Measurements from ENCODE around the gene EYS. TPM values are rescaled to one million over a fixed set of nuclear protein-coding genes. Genes with fewer than 3 reads are reported as not detected.

EYS gene
- total and polyA plus RNA-seq, 8 donors: 0.03 to 0.25 (median 0.13) TPM

DNA sequence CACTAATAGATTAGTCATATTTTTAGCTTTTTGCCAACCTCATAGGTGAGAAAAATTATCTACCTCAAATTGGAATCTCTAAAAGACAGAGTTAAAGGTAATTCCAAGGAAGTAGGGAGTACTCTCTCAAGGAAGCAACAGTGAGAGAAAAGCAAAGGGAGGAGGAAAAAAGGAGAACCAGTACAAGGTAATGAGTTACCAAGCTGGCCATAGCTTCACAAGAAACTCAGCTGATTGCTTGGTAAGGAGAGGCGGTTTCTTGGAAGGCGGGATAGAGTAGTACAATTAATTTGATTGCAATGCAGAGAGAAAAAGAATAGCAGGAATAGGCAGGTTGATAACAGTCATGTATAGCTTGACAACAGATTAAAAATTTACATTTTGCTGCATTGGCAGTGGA, 1933.8 kb downstream of the EYS start:
- no peak for ATAC-seq
- Histone ChIP-seq H3K36me3 (no peaks in the 10 kb centered on the region), H3K4me3 (no peak overlapping the region), H3K4me1 (no peaks in the 10 kb centered on the region), H3K9me3 (no peaks in the 10 kb centered on the region), H3K27ac (no peak overlapping the region), H3K27me3 (no peaks in the 10 kb centered on the region)
- TF ChIP-seq, protein P1, sequence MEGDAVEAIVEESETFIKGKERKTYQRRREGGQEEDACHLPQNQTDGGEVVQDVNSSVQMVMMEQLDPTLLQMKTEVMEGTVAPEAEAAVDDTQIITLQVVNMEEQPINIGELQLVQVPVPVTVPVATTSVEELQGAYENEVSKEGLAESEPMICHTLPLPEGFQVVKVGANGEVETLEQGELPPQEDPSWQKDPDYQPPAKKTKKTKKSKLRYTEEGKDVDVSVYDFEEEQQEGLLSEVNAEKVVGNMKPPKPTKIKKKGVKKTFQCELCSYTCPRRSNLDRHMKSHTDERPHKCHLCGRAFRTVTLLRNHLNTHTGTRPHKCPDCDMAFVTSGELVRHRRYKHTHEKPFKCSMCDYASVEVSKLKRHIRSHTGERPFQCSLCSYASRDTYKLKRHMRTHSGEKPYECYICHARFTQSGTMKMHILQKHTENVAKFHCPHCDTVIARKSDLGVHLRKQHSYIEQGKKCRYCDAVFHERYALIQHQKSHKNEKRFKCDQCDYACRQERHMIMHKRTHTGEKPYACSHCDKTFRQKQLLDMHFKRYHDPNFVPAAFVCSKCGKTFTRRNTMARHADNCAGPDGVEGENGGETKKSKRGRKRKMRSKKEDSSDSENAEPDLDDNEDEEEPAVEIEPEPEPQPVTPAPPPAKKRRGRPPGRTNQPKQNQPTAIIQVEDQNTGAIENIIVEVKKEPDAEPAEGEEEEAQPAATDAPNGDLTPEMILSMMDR (IDR thresholded peaks at IDR 0.05): no peak
- no peak for DNase-seq
- 65 to 76% methylated on average over 2 of the region's 2 CpGs for WGBS, 2 donors
- intact Hi-C loops (cut with DNase I): no loop called here
- no peak for FAIRE-seq

DNA sequence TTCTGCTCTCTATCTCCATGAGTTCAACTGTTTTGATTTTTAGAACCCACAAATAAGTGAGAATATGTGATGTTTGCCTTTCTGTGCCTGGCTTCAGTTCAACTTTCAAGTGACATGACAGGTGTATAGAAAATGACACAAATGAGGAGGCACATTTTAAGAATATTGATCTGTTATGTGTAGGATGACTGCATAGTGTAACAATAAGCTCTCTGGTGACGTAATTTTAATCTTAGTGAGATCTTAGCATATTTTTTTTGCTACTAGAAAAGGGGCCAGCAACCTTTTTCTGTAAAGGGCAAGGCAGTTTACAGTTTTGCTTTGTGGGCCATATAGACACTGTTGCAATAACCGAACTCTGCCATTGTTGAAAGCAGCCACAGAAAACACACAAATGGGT, 1941.2 kb downstream of the EYS start:
- H3K4me1 ChIP-seq: no peaks in the 10 kb centered on the region
- 68 to 77% methylated on average over 2 of the region's 2 CpGs for WGBS, 2 donors
- TF ChIP-seq, protein P1 (IDR thresholded peaks at IDR 0.05): no peak
- H3K27me3 ChIP-seq: no peaks in the 10 kb centered on the region
- H3K36me3 ChIP-seq: no peaks in the 10 kb centered on the region
- no peak for ATAC-seq
- DNase-seq: no peak
- FAIRE-seq: no peak
- H3K27ac ChIP-seq: no peak overlapping the region
- no peak overlapping the region for H3K4me3 ChIP-seq
- no peaks in the 10 kb centered on the region for H3K9me3 ChIP-seq
- intact Hi-C loops (cut with DNase I): loop anchor here in 2 of 3 donors (5.0 to 10.0 kb wide), 3 partner anchors 171 to 421 kb away; no protein-coding TSS in a partner anchor

DNA sequence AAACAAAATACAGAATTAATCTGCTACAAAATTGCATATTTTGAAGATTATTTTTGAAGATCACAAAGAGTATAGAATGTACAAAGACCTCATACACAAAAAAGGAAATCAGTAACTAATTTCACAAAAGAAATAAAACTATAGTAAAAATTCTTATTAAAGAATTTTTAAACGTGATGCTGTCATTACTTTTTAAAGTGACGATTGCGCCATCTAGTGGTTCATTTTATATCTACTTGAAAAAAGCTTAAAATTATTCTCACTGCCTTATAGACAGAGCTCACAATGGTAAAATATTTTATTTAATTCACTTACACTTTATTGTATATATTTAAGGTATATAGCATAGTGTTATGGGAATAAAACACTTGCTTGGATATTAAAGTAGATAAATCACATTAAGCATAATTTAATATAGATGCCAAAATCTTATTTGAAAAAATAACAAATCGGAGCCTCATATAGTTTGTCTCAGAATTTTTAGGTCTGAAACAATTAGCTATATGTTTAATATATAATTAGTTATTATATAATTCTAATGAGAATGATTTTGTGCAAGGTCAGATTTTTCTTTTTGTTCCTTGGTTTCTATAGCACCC, 1942.6 kb downstream of the EYS start:
- 24% methylated on average over 4 of the region's 4 CpGs for WGBS, 2 donors
- FAIRE-seq: peak; percentile 98
- no peak overlapping the region for H3K27ac ChIP-seq
- TF ChIP-seq, protein P1 (IDR thresholded peaks at IDR 0.05): peak; percentile 34 to 74 (median 46)
- no peaks in the 10 kb centered on the region for H3K4me1 ChIP-seq
- H3K36me3 ChIP-seq: no peaks in the 10 kb centered on the region
- intact Hi-C loops (cut with DNase I): loop anchor here in 2 of 3 donors (10.0 kb wide), 2 partner anchors 170 to 420 kb away; no protein-coding TSS in a partner anchor
- H3K27me3 ChIP-seq: no peaks in the 10 kb centered on the region
- no peaks in the 10 kb centered on the region for H3K9me3 ChIP-seq
- no peak overlapping the region for H3K4me3 ChIP-seq
- no peak for DNase-seq
- ATAC-seq: peak in 3 of 4 donors; percentile 58 to 66 (median 63)

DNA sequence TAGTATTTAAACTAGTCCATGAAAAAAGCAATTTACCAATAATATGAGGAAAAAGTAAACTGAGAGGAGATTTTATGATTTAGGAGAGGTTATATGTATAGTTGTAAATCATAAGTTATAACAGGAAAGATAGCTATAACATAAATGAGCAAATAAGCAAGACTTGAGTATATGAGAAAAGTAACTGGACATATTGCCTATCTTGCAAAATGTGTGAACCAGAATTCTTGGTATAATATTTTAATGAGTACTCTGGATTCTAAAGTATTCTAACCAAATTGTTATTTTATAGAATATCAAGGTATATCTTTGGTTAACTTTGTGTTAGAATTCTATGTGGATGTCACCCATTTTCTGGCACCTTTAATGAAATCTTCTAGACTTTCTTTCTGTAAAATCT, 1946.8 kb downstream of the EYS start:
- no peaks in the 10 kb centered on the region for H3K4me1 ChIP-seq
- TF ChIP-seq, protein P1 (IDR thresholded peaks at IDR 0.05): no peak
- ATAC-seq: no peak
- H3K27me3 ChIP-seq: no peaks in the 10 kb centered on the region
- intact Hi-C loops (cut with DNase I): loop anchor here in 2 of 3 donors (10.0 kb wide), 2 partner anchors 165 to 415 kb away; no protein-coding TSS in a partner anchor
- no peaks in the 10 kb centered on the region for H3K36me3 ChIP-seq
- no peak for FAIRE-seq
- H3K27ac ChIP-seq: no peak overlapping the region
- no peaks in the 10 kb centered on the region for H3K9me3 ChIP-seq
- H3K4me3 ChIP-seq: no peak overlapping the region
- no peak for DNase-seq

DNA sequence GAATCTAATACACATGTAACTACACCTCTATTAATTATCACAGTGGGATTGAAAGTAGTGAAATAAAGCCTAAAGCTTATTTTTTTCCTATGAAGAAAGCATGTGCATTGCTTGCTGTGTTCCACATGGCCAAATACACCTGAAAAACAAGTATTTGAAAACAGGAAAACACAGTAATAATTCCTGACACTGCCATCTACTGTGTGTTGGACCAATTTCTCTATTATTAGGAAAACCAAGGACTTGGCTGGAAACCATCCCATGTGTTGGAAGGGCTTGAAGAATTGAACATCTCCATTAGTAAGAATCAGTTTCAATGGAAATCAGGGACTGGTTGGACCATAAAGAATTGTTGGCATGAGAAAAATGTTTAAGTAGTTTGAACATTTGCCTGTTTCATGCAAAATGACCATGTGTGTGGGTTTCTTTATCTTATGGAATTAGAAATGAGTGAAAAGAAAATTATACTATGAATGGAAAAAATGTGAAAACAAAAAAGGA, 1947.4 kb downstream of the EYS start:
- Histone ChIP-seq H3K27me3 (no peaks in the 10 kb centered on the region), H3K4me3 (no peak overlapping the region), H3K9me3 (no peaks in the 10 kb centered on the region), H3K27ac (no peak overlapping the region), H3K4me1 (no peaks in the 10 kb centered on the region), H3K36me3 (no peaks in the 10 kb centered on the region)
- ATAC-seq (no peak), DNase-seq (no peak), FAIRE-seq (no peak)
- TF ChIP-seq, protein P1 (IDR thresholded peaks at IDR 0.05): no peak
- intact Hi-C loops (cut with DNase I): loop anchor here in 2 of 3 donors (10.0 kb wide), 2 partner anchors 165 to 415 kb away; no protein-coding TSS in a partner anchor
